HG03039 (cell line): ENCODE results near the gene SLX4IP.
A peak's percentile ranks its signal among the peaks of the same experiment; 100 is the strongest.

Experiments used
- ATAC-seq: cut with Tn5 transposase; IDR thresholded peaks from one replicate; pipeline ENCODE4 v1.9.1; 2021; ENCODE audit warnings: mild to moderate bottlenecking, moderate library complexity; ENCODE audit not compliant: unreplicated experiment

SLX4IP gene

GRCh38 chr20:10644458-10645204 lies 209.5 kb downstream of the SLX4IP start:
- no peak for ATAC-seq

GRCh38 chr20:10645205-10645570 lies 210.1 kb downstream of the SLX4IP start:
- ATAC-seq: no peak

GRCh38 chr20:10646006-10646405 lies 210.9 kb downstream of the SLX4IP start:
- no peak for ATAC-seq

GRCh38 chr20:10646886-10647420 lies 211.8 kb downstream of the SLX4IP start:
- ATAC-seq: no peak

GRCh38 chr20:10647471-10647870 lies 212.4 kb downstream of the SLX4IP start:
- no peak for ATAC-seq

GRCh38 chr20:10647909-10648308 lies 212.8 kb downstream of the SLX4IP start:
- ATAC-seq: no peak

- no peak for ATAC-seq
These were observed 213.5 kb downstream of the SLX4IP start for GRCh38 chr20:10648651-10649050.

GRCh38 chr20:10649080-10649796 lies 214.1 kb downstream of the SLX4IP start:
- ATAC-seq: no peak

- ATAC-seq: no peak
These were observed 214.7 kb downstream of the SLX4IP start for GRCh38 chr20:10649797-10650160.

- ATAC-seq: no peak
These were observed 216.3 kb downstream of the SLX4IP start for GRCh38 chr20:10651227-10651990.

GRCh38 chr20:10652185-10652584 lies 217.1 kb downstream of the SLX4IP start:
- ATAC-seq: no peak

GRCh38 chr20:10652660-10653261 lies 217.7 kb downstream of the SLX4IP start:
- no peak for ATAC-seq

GRCh38 chr20:10653599-10654249 lies 218.6 kb downstream of the SLX4IP start:
- peak; percentile 45 for ATAC-seq

GRCh38 chr20:10654250-10654610 lies 219.1 kb downstream of the SLX4IP start:
- ATAC-seq: no peak

GRCh38 chr20:10654630-10655029 lies 219.5 kb downstream of the SLX4IP start:
- peak; percentile 62 for ATAC-seq

- ATAC-seq: no peak
These were observed 220.9 kb downstream of the SLX4IP start for GRCh38 chr20:10655720-10656669.

GRCh38 chr20:10657453-10657852 lies 222.3 kb downstream of the SLX4IP start:
- ATAC-seq: no peak

- ATAC-seq: no peak
These were observed 223.1 kb downstream of the SLX4IP start for GRCh38 chr20:10658051-10658823.
